Astrocyte (in vitro differentiated cells and primary cell): ENCODE measurements around the gene PTPN13.

Experiments used
- EZH2 ChIP-seq: IDR thresholded peaks from 2 replicates; pipeline ENCODE4 v1.6.1; 2012; ENCODE audit warnings: mild to moderate bottlenecking, low read length, inconsistent platforms; ENCODE audit not compliant: insufficient read depth
- TF ChIP-seq, protein P1 (sequence below): IDR thresholded peaks from 2 replicates; pipeline ENCODE4 v1.5.1; 2011; ENCODE audit warnings: low read depth, mild to moderate bottlenecking, inconsistent platforms, low read length, moderate library complexity; ENCODE audit not compliant: insufficient read depth

DNA sequence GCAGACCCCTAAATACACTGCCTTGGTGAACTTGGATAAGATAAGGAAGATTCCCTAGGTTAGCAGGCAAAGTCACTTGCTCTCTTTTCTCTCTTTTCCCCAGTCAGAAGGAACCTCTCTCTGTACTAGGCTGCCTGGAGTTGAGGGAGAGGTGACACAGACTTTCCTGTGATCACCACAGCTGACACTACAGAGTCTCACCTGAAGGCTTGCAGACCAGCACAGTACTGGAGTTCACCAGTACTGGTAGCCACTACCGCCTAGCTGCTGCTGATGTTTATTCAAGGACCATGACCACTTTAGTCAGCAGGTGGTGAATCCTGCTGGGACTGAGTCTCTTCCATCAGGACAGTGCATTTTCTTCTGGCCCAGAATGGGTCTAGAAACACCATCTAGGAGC is 63.3 kb downstream of the PTPN13 start:
- TF ChIP-seq, protein P1, sequence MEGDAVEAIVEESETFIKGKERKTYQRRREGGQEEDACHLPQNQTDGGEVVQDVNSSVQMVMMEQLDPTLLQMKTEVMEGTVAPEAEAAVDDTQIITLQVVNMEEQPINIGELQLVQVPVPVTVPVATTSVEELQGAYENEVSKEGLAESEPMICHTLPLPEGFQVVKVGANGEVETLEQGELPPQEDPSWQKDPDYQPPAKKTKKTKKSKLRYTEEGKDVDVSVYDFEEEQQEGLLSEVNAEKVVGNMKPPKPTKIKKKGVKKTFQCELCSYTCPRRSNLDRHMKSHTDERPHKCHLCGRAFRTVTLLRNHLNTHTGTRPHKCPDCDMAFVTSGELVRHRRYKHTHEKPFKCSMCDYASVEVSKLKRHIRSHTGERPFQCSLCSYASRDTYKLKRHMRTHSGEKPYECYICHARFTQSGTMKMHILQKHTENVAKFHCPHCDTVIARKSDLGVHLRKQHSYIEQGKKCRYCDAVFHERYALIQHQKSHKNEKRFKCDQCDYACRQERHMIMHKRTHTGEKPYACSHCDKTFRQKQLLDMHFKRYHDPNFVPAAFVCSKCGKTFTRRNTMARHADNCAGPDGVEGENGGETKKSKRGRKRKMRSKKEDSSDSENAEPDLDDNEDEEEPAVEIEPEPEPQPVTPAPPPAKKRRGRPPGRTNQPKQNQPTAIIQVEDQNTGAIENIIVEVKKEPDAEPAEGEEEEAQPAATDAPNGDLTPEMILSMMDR = no peak
- TF ChIP-seq EZH2 = no peak
